HTERT RPE-1 (cell line): ENCODE results near the gene TMEM247.
"Not testable (repeated sequence)": the region's sequence is repeated elsewhere in the genome, so short reads cannot be mapped to it uniquely, and the experiment has no call there.

Experiments
- in situ Hi-C: fragments of 300-500 bp; cut with MboI; formaldehyde crosslinking; loops from 4 replicates; pipeline ENCODE4 v1.14.3; 2020; ENCODE audit warnings: low sequenced_read_pairs

Gene TMEM247

GRCh38 chr2:46458763-46459500 is 20.4 kb upstream of the TMEM247 start:
- in situ Hi-C loops, result no loop called here

GRCh38 chr2:46459694-46460093 is 19.7 kb upstream of the TMEM247 start:
- in situ Hi-C loops, result no loop called here

- in situ Hi-C loops, result no loop called here
Observed at GRCh38 chr2:46460241-46460921, 19.0 kb upstream of the TMEM247 start.

- in situ Hi-C loops, result no loop called here
Observed at GRCh38 chr2:46461011-46461674, 18.2 kb upstream of the TMEM247 start.

- in situ Hi-C loops, result no loop called here
Observed at GRCh38 chr2:46461709-46462171, 17.6 kb upstream of the TMEM247 start.

GRCh38 chr2:46462936-46463335 is 16.4 kb upstream of the TMEM247 start:
- in situ Hi-C loops, result no loop called here

GRCh38 chr2:46469116-46469515 is 10.2 kb upstream of the TMEM247 start:
- in situ Hi-C loops, result no loop called here

GRCh38 chr2:46469700-46470099 is 9.7 kb upstream of the TMEM247 start:
- in situ Hi-C loops, result no loop called here

- in situ Hi-C loops, result no loop called here
Observed at GRCh38 chr2:46470114-46470628, 9.2 kb upstream of the TMEM247 start.

- in situ Hi-C loops, result no loop called here
Observed at GRCh38 chr2:46471019-46471583, 8.3 kb upstream of the TMEM247 start.

GRCh38 chr2:46471697-46472096 is 7.7 kb upstream of the TMEM247 start:
- in situ Hi-C loops, result no loop called here

GRCh38 chr2:46472165-46472564 is 7.2 kb upstream of the TMEM247 start:
- in situ Hi-C loops, result not testable (repeated sequence)

GRCh38 chr2:46477462-46477861 is 1.9 kb upstream of the TMEM247 start:
- in situ Hi-C loops, result not testable (repeated sequence)

- in situ Hi-C loops, result no loop called here
Observed at GRCh38 chr2:46477925-46478324, 1.4 kb upstream of the TMEM247 start.

- in situ Hi-C loops, result no loop called here
Observed at GRCh38 chr2:46480562-46480961, 1.2 kb downstream of the TMEM247 start.

- in situ Hi-C loops, result no loop called here
Observed at GRCh38 chr2:46481198-46482193, 2.1 kb downstream of the TMEM247 start.

- in situ Hi-C loops, result no loop called here
Observed at GRCh38 chr2:46482490-46482889, 3.1 kb downstream of the TMEM247 start.

- in situ Hi-C loops, result no loop called here
Observed at GRCh38 chr2:46485002-46485401, 5.6 kb downstream of the TMEM247 start.

GRCh38 chr2:46486436-46486835 is 7.1 kb downstream of the TMEM247 start:
- in situ Hi-C loops, result no loop called here
